Caki2 (cell line): Measurements from ENCODE around the gene AADAC. TPM values are rescaled to one million over a fixed set of nuclear protein-coding genes. Genes with fewer than 3 reads are reported as not detected.
"Not testable (repeated sequence)": the region's sequence is repeated elsewhere in the genome, so short reads cannot be mapped to it uniquely, and the experiment has no call there.

ENCODE experiments used
- DNase-seq: peaks from one replicate; pipeline ENCODE4 v3.0.0-alpha.2; 2015; ENCODE audit warnings: low read depth
- in situ Hi-C: cut with HindIII; loops from 2 replicates; pipeline ENCODE4 v1.10.0; 2016; ENCODE audit warnings: low sequenced_read_pairs, low pct_unique_long_range_greater_than_20kb, mixed read lengths
- total RNA-seq: library from RNA; depleted of rRNA; stranded (reverse); fragments of >200 nt; shearing (Covaris generic); gene quantifications from 2 replicates; pipeline ENCODE4 v1.2.3, GENCODE V29; 2014; ENCODE audit warnings: low replicate concordance; rRNA removed

The AADAC gene
- total RNA-seq: not detected in 2 replicates

GRCh38 chr3:151813799-151814198 is at the start of gene AADAC:
TSS of gene AADAC (plus strand) at chr3:151814116. CDS start at chr3:151814163, 47 bp downstream.
- in situ Hi-C loops: no loop called here
- no peak for DNase-seq

GRCh38 chr3:151764699-151765098 is 49.2 kb upstream of the AADAC start:
- DNase-seq, in situ Hi-C loops: not testable (repeated sequence)

GRCh38 chr3:151765685-151766084 is 48.2 kb upstream of the AADAC start:
- in situ Hi-C loops: no loop called here
- no peak for DNase-seq

GRCh38 chr3:151766454-151766853 is 47.5 kb upstream of the AADAC start:
- in situ Hi-C loops: no loop called here
- peak; percentile 40 for DNase-seq

- in situ Hi-C loops: no loop called here
- no peak for DNase-seq
Observed at GRCh38 chr3:151768393-151768930, 45.5 kb upstream of the AADAC start.

- no peak for DNase-seq
- in situ Hi-C loops: no loop called here
Observed at GRCh38 chr3:151769175-151769574, 44.7 kb upstream of the AADAC start.

- no peak for DNase-seq
- in situ Hi-C loops: no loop called here
Observed at GRCh38 chr3:151770956-151771355, 43.0 kb upstream of the AADAC start.

- DNase-seq: no peak
- in situ Hi-C loops: no loop called here
Observed at GRCh38 chr3:151772825-151773480, 41.0 kb upstream of the AADAC start.

- in situ Hi-C loops: no loop called here
Observed at GRCh38 chr3:151774235-151774634, 39.7 kb upstream of the AADAC start.

GRCh38 chr3:151774910-151775309 is 39.0 kb upstream of the AADAC start:
- DNase-seq: no peak
- in situ Hi-C loops: no loop called here

More at GRCh38 chr3:151774235-151774634, 39.7 kb upstream of the AADAC start:
- DNase-seq: no peak

GRCh38 chr3:151775314-151776258 is 38.3 kb upstream of the AADAC start:
- in situ Hi-C loops: no loop called here
- DNase-seq: no peak

GRCh38 chr3:151776259-151776740 is 37.6 kb upstream of the AADAC start:
- DNase-seq: no peak
- in situ Hi-C loops: no loop called here

- DNase-seq: no peak
- in situ Hi-C loops: no loop called here
Observed at GRCh38 chr3:151777880-151778279, 36.0 kb upstream of the AADAC start.

GRCh38 chr3:151787626-151788025 is 26.3 kb upstream of the AADAC start:
- no peak for DNase-seq

GRCh38 chr3:151788401-151788800 is 25.5 kb upstream of the AADAC start:
- no peak for DNase-seq
- in situ Hi-C loops: no loop called here

More at GRCh38 chr3:151787626-151788025, 26.3 kb upstream of the AADAC start:
- in situ Hi-C loops: no loop called here

GRCh38 chr3:151789853-151790463 is 24.0 kb upstream of the AADAC start:
- in situ Hi-C loops: no loop called here
- DNase-seq: no peak

GRCh38 chr3:151790763-151791162 is 23.2 kb upstream of the AADAC start:
- DNase-seq, in situ Hi-C loops: not testable (repeated sequence)

- in situ Hi-C loops: no loop called here
- DNase-seq: no peak
Observed at GRCh38 chr3:151792411-151792810, 21.5 kb upstream of the AADAC start.
